Muscle of arm (tissue), 12 donors: ENCODE measurements around the gene ICAM5. TPM values are rescaled to one million over a fixed set of nuclear protein-coding genes. Genes with fewer than 3 reads are reported as not detected.

Experiments
- DNase-seq: peaks from one replicate; pipeline ENCODE4 v3.0.0-alpha.2; 2013
- polyA plus RNA-seq, 12 donors: library from polyadenylated mRNA; unstranded; fragments of 120-200 nt; gene quantifications; one replicate each; pipeline ENCODE4 v1.2.1, GENCODE V29; 2013; ENCODE audit not compliant: insufficient read length in 12 of 12

ICAM5 gene
- polyA plus RNA-seq, 12 donors, result 0.05 to 1.1 (median 0.13) TPM; not detected in 7

- no peak for DNase-seq
Observed at GRCh38 chr19:10344780-10345179, 55.0 kb downstream of the ICAM5 start.

Other genes starting within 250 kb of the ICAM5 start
- gene SHFL, start 203.6 kb upstream of the ICAM5 start, polyA plus RNA-seq, result 10 to 100 TPM in 4 of 12 donors, 1 to 10 TPM in 7, not detected in 1; 6.8 to 23.1 (median 9.8) TPM
- gene ANGPTL6, start 187.3 kb upstream of the ICAM5 start, polyA plus RNA-seq, result 10 to 100 TPM in 1 of 12 donors, 1 to 10 TPM in 9, not detected in 2; 1.6 to 13.2 (median 5.4) TPM
- 10 to 100 TPM in 11 of 12 donors, not detected in 1; 19.8 to 35.1 (median 23.4) TPM for gene PPAN, start 183.6 kb upstream of the ICAM5 start, polyA plus RNA-seq
- 10 to 100 TPM in 3 of 12 donors, 1 to 10 TPM in 8, not detected in 1; 6.8 to 12.5 (median 8.7) TPM for gene P2RY11, start 178.3 kb upstream of the ICAM5 start, polyA plus RNA-seq
- 100 to 1,000 TPM in 11 of 12 donors, not detected in 1; 111 to 280 (median 223) TPM for gene EIF3G, start 170.1 kb upstream of the ICAM5 start, polyA plus RNA-seq
- 100 to 1,000 TPM in 2 of 12 donors, 10 to 100 TPM in 9, not detected in 1; 47.3 to 145 (median 82.2) TPM for gene DNMT1, start 95.0 kb upstream of the ICAM5 start, polyA plus RNA-seq
- gene S1PR2, start 58.6 kb upstream of the ICAM5 start, polyA plus RNA-seq, result 10 to 100 TPM in 8 of 12 donors, 1 to 10 TPM in 3, not detected in 1; 9.1 to 18.1 (median 11.8) TPM
- gene MRPL4, start 37.7 kb upstream of the ICAM5 start, polyA plus RNA-seq, result 10 to 100 TPM in 11 of 12 donors, not detected in 1; 19.6 to 40.3 (median 26.0) TPM
- 10 to 100 TPM in 2 of 12 donors, 1 to 10 TPM in 9, not detected in 1; 5.8 to 20.7 (median 7.8) TPM for gene ICAM1, start 18.8 kb upstream of the ICAM5 start, polyA plus RNA-seq
- 1 to 10 TPM in 1 of 12 donors, under 1 TPM in 9, not detected in 2; 0.22 to 1.9 (median 0.44) TPM for gene ICAM4, start 3.0 kb upstream of the ICAM5 start, polyA plus RNA-seq
- 1 to 10 TPM in 10 of 12 donors, not detected in 2; 1.9 to 4.8 (median 3.5) TPM for gene ZGLP1, start 19.9 kb downstream of the ICAM5 start, polyA plus RNA-seq
- gene FDX2, start 26.1 kb downstream of the ICAM5 start, polyA plus RNA-seq, result 10 to 100 TPM in 11 of 12 donors, not detected in 1; 10.9 to 34.1 (median 13.6) TPM
- 10 to 100 TPM in 9 of 12 donors, 1 to 10 TPM in 2, not detected in 1; 9.3 to 27.7 (median 12.1) TPM for gene RAVER1, start 43.6 kb downstream of the ICAM5 start, polyA plus RNA-seq
- 10 to 100 TPM in 1 of 12 donors, 1 to 10 TPM in 9, not detected in 2; 4.6 to 10.4 (median 5.3) TPM for gene ICAM3, start 49.7 kb downstream of the ICAM5 start, polyA plus RNA-seq
- gene TYK2, start 90.6 kb downstream of the ICAM5 start, polyA plus RNA-seq, result 100 to 1,000 TPM in 1 of 12 donors, 10 to 100 TPM in 10, not detected in 1; 52.4 to 126 (median 61.0) TPM
- gene CDC37, start 113.6 kb downstream of the ICAM5 start, polyA plus RNA-seq, result 100 to 1,000 TPM in 11 of 12 donors, not detected in 1; 109 to 202 (median 123) TPM
- gene PDE4A, start 130.6 kb downstream of the ICAM5 start, polyA plus RNA-seq, result 1 to 10 TPM in 11 of 12 donors, not detected in 1; 2.4 to 5.2 (median 3.2) TPM
- gene KEAP1, start 213.4 kb downstream of the ICAM5 start, polyA plus RNA-seq, result 10 to 100 TPM in 11 of 12 donors, not detected in 1; 30.3 to 85.6 (median 66.2) TPM
- 1 to 10 TPM in 9 of 12 donors, under 1 TPM in 1, not detected in 2; 0.86 to 2.4 (median 1.6) TPM for gene S1PR5, start 227.5 kb downstream of the ICAM5 start, polyA plus RNA-seq